GM23338 (cell line): ENCODE data around the gene SORCS3. TPM values are rescaled to one million over a fixed set of nuclear protein-coding genes. Genes with fewer than 3 reads are reported as not detected.

ENCODE experiments used
- ATAC-seq: fragments of 200-7000 bp; cut with Tn5 transposase; 3 replicates; pipeline ENCODE4 v1.9.1; 2020
- DNase-seq: peaks from one replicate; pipeline ENCODE4 v3.0.0-alpha.2; 2015; ENCODE audit warnings: low spot score
- H2AFZ ChIP-seq: fragments of 200-600 bp; sonication (generic); 2 replicates; pipeline ENCODE4 v1.8.0; 2016; ENCODE audit warnings: antibody characterized with exemption, mild to moderate bottlenecking, moderate library complexity
- H3F3A ChIP-seq: fragments of 200-600 bp; sonication (generic); replicated peaks from 2 replicates; pipeline ENCODE4 v1.8.0; 2017; ENCODE audit warnings: antibody characterized with exemption, mixed run types, low read depth
- H3K27ac ChIP-seq: fragments of 200-600 bp; sonication (generic); 2 replicates; pipeline ENCODE4 v1.6.1; 2016; ENCODE audit warnings: low read depth
- H3K27me3 ChIP-seq: fragments of 200-600 bp; sonication (generic); 2 replicates; pipeline ENCODE4 v1.8.0; 2016; ENCODE audit warnings: mild to moderate bottlenecking, mixed run types, moderate library complexity; ENCODE audit not compliant: insufficient read depth
- H3K36me3 ChIP-seq: fragments of 200-600 bp; sonication (generic); 2 replicates; pipeline ENCODE4 v1.8.0; 2016; ENCODE audit warnings: mild to moderate bottlenecking; ENCODE audit not compliant: insufficient read depth
- H3K4me1 ChIP-seq: fragments of 200-600 bp; sonication (generic); 2 replicates; pipeline ENCODE4 v1.8.0; 2016; ENCODE audit warnings: mild to moderate bottlenecking, moderate library complexity; ENCODE audit not compliant: insufficient read depth
- H3K4me2 ChIP-seq: fragments of 200-600 bp; sonication (generic); 2 replicates; pipeline ENCODE4 v1.7.1; 2017; ENCODE audit warnings: mixed run types
- H3K4me3 ChIP-seq: fragments of 200-600 bp; sonication (generic); 2 replicates; pipeline ENCODE4 v1.6.1; 2016; ENCODE audit warnings: mixed run types
- H3K79me2 ChIP-seq: fragments of 200-600 bp; sonication (generic); replicated peaks from 2 replicates; pipeline ENCODE4 v1.8.0; 2017; ENCODE audit warnings: mild to moderate bottlenecking; ENCODE audit not compliant: insufficient read depth
- H3K9me2 ChIP-seq: fragments of 200-600 bp; sonication (generic); 2 replicates; pipeline ENCODE4 v1.8.0; 2017; ENCODE audit not compliant: insufficient read depth
- H4K20me1 ChIP-seq: fragments of 200-600 bp; sonication (generic); replicated peaks from 2 replicates; pipeline ENCODE4 v1.8.0; 2017; ENCODE audit warnings: mild to moderate bottlenecking; ENCODE audit not compliant: insufficient read depth
- H3K27ac Mint-ChIP-seq: 2 replicates; pipeline ENCODE4 v1.8.0; 2020; ENCODE audit warnings: inconsistent platforms, mild to moderate bottlenecking, moderate library complexity, mixed read lengths
- H3K27me3 Mint-ChIP-seq: 3 replicates; pipeline ENCODE4 v1.8.0; 2022; ENCODE audit warnings: low read depth, mild to moderate bottlenecking, moderate library complexity, mixed read lengths, inconsistent platforms; ENCODE audit not compliant: insufficient read depth, poor library complexity
- H3K36me3 Mint-ChIP-seq: 3 replicates; pipeline ENCODE4 v1.8.0; 2021; ENCODE audit warnings: low read depth, mild to moderate bottlenecking, inconsistent platforms, moderate library complexity, mixed read lengths
- H3K4me1 Mint-ChIP-seq: 3 replicates; pipeline ENCODE4 v1.8.0; 2020; ENCODE audit warnings: mild to moderate bottlenecking, inconsistent platforms, mixed read lengths
- H3K4me3 Mint-ChIP-seq: 3 replicates; pipeline ENCODE4 v1.8.0; 2021; ENCODE audit warnings: moderate library complexity, mild to moderate bottlenecking, inconsistent platforms, mixed read lengths
- H3K9me3 Mint-ChIP-seq: 3 replicates; pipeline ENCODE4 v1.8.0; 2020; ENCODE audit warnings: moderate library complexity, mild to moderate bottlenecking, inconsistent platforms, mixed read lengths
- CREB1 ChIP-seq: fragments of 250-450 bp; sonication (Bioruptor Pico); IDR thresholded peaks from 2 replicates; pipeline ENCODE4 v1.5.0; 2020; ENCODE audit warnings: low read depth, mild to moderate bottlenecking, moderate library complexity
- EZH2 ChIP-seq: fragments of 200-600 bp; sonication (generic); IDR thresholded peaks from one replicate; pipeline ENCODE4 v1.8.0; 2017; ENCODE audit warnings: antibody characterized with exemption, mild to moderate bottlenecking, low read depth; ENCODE audit not compliant: unreplicated experiment
- EZH2phosphoT487 ChIP-seq: fragments of 200-600 bp; sonication (generic); IDR thresholded peaks from one replicate; pipeline ENCODE4 v1.8.1; 2018; ENCODE audit warnings: antibody characterized with exemption; ENCODE audit not compliant: unreplicated experiment
- JUNB ChIP-seq: IDR thresholded peaks from one replicate; pipeline ENCODE4 v1.6.1; 2016; ENCODE audit warnings: antibody characterized with exemption; ENCODE audit not compliant: unreplicated experiment
- NANOG ChIP-seq: IDR thresholded peaks from 2 replicates; pipeline ENCODE4 v1.6.1; 2016; ENCODE audit warnings: antibody characterized with exemption, borderline replicate concordance
- POLR2AphosphoS5 ChIP-seq: IDR thresholded peaks from 2 replicates; pipeline ENCODE4 v1.6.1; 2016; ENCODE audit warnings: antibody characterized with exemption, low read depth
- STAT1 ChIP-seq: IDR thresholded peaks from one replicate; pipeline ENCODE4 v1.6.1; 2016; ENCODE audit warnings: antibody characterized with exemption; ENCODE audit not compliant: unreplicated experiment
- ZNF114 ChIP-seq: fragments of 250-450 bp; sonication (Bioruptor Pico); IDR thresholded peaks from 2 replicates; pipeline ENCODE4 v1.5.0; 2020; ENCODE audit warnings: mild to moderate bottlenecking, moderate library complexity
- ZNF331 ChIP-seq: fragments of 250-450 bp; sonication (Bioruptor Pico); IDR thresholded peaks from 2 replicates; pipeline ENCODE4 v1.5.0; 2020; ENCODE audit warnings: low read depth, mild to moderate bottlenecking, moderate library complexity
- polyA plus RNA-seq: library from polyadenylated mRNA; unstranded; fragments of >200 nt; fragmentation: Nextera tagmentation; extraction: Ambion mirVana; gene quantifications from 2 replicates; pipeline ENCODE4 v1.2.1, GENCODE V29; 2016
- total RNA-seq: library from RNA; depleted of rRNA; stranded (reverse); fragments of >200 nt; shearing (Covaris generic); gene quantifications from 2 replicates; pipeline ENCODE4 v1.2.3, GENCODE V29; 2014
- TF ChIP-seq, protein P1 (sequence below), 2 experiments: fragments of 200-600 bp in 1 of 2; sonication (generic) in 1 of 2; conservative IDR thresholded peaks; 2 replicates each; pipeline versions ENCODE4 v1.5.1 to v1.6.1; 2016 to 2017; ENCODE audit warnings: antibody characterized with exemption in 2 of 2, low read depth in 2 of 2, mild to moderate bottlenecking in 2 of 2, moderate library complexity in 1 of 2
- TF ChIP-seq, protein P2 (sequence below): IDR thresholded peaks from one replicate; pipeline ENCODE4 v1.6.1; 2018; ENCODE audit warnings: antibody characterized with exemption; ENCODE audit not compliant: unreplicated experiment

The SORCS3 gene
- total and polyA plus RNA-seq, 2 experiments from 2014 or later, result 0.37 to 1.4 TPM

DNA sequence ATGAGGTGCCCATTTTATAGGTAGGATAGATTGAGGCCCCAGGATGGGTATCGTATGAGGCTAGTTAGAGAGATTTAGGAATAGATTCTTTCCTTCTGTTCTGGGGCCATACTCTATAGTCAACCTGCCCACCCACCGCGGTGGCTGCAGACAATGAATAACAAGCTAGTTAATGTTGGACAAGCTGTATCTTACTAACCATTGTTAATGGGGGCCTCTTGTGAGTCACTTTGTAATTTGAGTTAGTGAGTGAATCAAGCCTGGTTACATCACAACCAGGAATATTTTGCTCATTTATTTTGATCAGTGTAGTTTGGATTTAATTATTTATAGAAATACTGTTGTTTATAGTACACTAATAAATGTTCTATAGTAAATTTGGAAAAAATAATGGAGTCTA lies 7.3 kb downstream of the SORCS3 start:
- TF ChIP-seq ZNF114 (CRISPR knock-in tag) (no peak), JUNB (no peak), STAT1 (no peak), CREB1 (no peak)
- TF ChIP-seq, protein P1, sequence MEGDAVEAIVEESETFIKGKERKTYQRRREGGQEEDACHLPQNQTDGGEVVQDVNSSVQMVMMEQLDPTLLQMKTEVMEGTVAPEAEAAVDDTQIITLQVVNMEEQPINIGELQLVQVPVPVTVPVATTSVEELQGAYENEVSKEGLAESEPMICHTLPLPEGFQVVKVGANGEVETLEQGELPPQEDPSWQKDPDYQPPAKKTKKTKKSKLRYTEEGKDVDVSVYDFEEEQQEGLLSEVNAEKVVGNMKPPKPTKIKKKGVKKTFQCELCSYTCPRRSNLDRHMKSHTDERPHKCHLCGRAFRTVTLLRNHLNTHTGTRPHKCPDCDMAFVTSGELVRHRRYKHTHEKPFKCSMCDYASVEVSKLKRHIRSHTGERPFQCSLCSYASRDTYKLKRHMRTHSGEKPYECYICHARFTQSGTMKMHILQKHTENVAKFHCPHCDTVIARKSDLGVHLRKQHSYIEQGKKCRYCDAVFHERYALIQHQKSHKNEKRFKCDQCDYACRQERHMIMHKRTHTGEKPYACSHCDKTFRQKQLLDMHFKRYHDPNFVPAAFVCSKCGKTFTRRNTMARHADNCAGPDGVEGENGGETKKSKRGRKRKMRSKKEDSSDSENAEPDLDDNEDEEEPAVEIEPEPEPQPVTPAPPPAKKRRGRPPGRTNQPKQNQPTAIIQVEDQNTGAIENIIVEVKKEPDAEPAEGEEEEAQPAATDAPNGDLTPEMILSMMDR (conservative IDR thresholded peaks at IDR 0.05; ENCODE audit: low read depth in 2 of 2), result no peak
- DNase-seq (no peak), ATAC-seq (no peak)
- peaks cover 18% of the 10 kb centered on the region for H3K27me3 ChIP-seq
- no peaks in the 10 kb centered on the region for H3K36me3 ChIP-seq
- H3K4me3 ChIP-seq, result no peak overlapping the region
- Mint-ChIP-seq H3K27me3 (peaks cover 15% of the 10 kb centered on the region), H3K4me1 (0 out of 3 replicates have a peak, but pooled peaks cover 2% of the 10 kb centered on the region), H3K27ac (no peak overlapping the region), H3K36me3 (no peaks in the 10 kb centered on the region), H3K9me3 (no peaks in the 10 kb centered on the region), H3K4me3 (no peak overlapping the region)
- H3K9me2 ChIP-seq, result no peaks in the 10 kb centered on the region
- no peak overlapping the region for H3K4me2 ChIP-seq
- no peaks in the 10 kb centered on the region for H4K20me1 ChIP-seq
- no peaks in the 10 kb centered on the region for H3K4me1 ChIP-seq
- H2AFZ ChIP-seq, result no peak overlapping the region
- no peaks in the 10 kb centered on the region for H3K79me2 ChIP-seq
- no peak overlapping the region for H3K27ac ChIP-seq
- no peaks in the 10 kb centered on the region for H3F3A ChIP-seq

DNA sequence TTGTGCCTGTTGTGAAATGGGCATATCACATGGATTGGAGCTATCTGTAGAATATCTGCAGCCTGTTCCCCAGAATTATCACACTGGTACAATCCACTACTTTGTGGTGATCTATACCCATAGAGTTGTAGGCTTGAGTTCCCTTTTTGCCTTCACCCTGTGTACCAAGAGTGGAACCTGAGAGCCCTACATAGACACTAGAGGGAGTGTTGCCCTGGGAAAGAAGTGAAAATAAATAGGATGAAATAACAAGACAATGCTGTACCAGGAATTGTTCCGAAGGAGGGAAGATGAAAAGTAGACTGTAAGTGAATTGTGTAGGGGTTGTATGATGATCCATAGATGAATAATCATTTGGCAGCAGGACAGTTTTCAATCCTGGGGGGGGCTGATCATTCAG lies 9.0 kb downstream of the SORCS3 start:
- no peak overlapping the region for H3K27ac Mint-ChIP-seq
- Histone ChIP-seq H3K4me2 (no peak overlapping the region), H3F3A (no peaks in the 10 kb centered on the region), H3K4me1 (no peaks in the 10 kb centered on the region), H3K4me3 (no peak overlapping the region), H3K36me3 (no peaks in the 10 kb centered on the region), H3K79me2 (no peaks in the 10 kb centered on the region), H3K27me3 (peaks cover 4% of the 10 kb centered on the region; the same call in 1 of the 2 replicates), H2AFZ (no peak overlapping the region), H3K27ac (no peak overlapping the region), H3K9me2 (no peaks in the 10 kb centered on the region), H4K20me1 (no peaks in the 10 kb centered on the region)
- no peaks in the 10 kb centered on the region for H3K9me3 Mint-ChIP-seq
- H3K4me3 Mint-ChIP-seq, result no peak overlapping the region
- TF ChIP-seq POLR2AphosphoS5 (no peak), STAT1 (no peak), EZH2phosphoT487 (no peak), ZNF331 (CRISPR knock-in tag) (no peak), ZNF114 (CRISPR knock-in tag) (no peak), NANOG (no peak), EZH2 (no peak)
- TF ChIP-seq, protein P1 (conservative IDR thresholded peaks at IDR 0.05; ENCODE audit: low read depth in 2 of 2), result peak; percentile 64 to 74
- TF ChIP-seq, protein P2, sequence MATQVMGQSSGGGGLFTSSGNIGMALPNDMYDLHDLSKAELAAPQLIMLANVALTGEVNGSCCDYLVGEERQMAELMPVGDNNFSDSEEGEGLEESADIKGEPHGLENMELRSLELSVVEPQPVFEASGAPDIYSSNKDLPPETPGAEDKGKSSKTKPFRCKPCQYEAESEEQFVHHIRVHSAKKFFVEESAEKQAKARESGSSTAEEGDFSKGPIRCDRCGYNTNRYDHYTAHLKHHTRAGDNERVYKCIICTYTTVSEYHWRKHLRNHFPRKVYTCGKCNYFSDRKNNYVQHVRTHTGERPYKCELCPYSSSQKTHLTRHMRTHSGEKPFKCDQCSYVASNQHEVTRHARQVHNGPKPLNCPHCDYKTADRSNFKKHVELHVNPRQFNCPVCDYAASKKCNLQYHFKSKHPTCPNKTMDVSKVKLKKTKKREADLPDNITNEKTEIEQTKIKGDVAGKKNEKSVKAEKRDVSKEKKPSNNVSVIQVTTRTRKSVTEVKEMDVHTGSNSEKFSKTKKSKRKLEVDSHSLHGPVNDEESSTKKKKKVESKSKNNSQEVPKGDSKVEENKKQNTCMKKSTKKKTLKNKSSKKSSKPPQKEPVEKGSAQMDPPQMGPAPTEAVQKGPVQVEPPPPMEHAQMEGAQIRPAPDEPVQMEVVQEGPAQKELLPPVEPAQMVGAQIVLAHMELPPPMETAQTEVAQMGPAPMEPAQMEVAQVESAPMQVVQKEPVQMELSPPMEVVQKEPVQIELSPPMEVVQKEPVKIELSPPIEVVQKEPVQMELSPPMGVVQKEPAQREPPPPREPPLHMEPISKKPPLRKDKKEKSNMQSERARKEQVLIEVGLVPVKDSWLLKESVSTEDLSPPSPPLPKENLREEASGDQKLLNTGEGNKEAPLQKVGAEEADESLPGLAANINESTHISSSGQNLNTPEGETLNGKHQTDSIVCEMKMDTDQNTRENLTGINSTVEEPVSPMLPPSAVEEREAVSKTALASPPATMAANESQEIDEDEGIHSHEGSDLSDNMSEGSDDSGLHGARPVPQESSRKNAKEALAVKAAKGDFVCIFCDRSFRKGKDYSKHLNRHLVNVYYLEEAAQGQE, result no peak
- H3K27me3 Mint-ChIP-seq, result peaks cover 5% of the 10 kb centered on the region
- H3K4me1 Mint-ChIP-seq, result 0 out of 3 replicates have a peak, but pooled peaks cover 2% of the 10 kb centered on the region
- peak; percentile 57 for DNase-seq
- H3K36me3 Mint-ChIP-seq, result no peaks in the 10 kb centered on the region
- ATAC-seq, result peak; percentile 74
